Measurements from ENCODE around the gene ACR.
"Not testable (repeated sequence)": the region's sequence is repeated elsewhere in the genome, so short reads cannot be mapped to it uniquely, and the experiment has no call there.

DNA sequence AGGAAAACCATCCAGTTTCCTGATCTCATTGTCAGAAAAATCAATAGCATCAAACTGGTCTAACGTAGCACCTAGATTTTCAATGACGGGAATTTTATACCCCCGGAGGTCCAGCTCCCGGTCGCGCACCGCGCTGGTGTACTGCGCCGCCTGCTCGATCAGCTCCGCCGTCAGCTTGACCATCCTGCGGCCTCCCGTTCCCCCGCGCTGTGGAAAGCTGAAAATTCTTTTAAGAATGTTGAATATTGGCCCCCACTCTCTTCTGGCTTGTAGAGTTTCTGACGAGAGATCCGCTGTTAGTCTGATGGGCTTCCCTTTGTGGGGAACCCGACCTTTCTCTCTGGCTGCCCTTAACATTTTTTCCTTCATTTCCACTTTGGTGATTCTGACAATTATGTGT, 17.2 kb downstream of the ACR start:
- not testable (repeated sequence) for TF ChIP-seq EZH2 (IDR thresholded peaks at IDR 0.05; ENCODE audit: insufficient read depth, poor library complexity, severe bottlenecking); EZH2phosphoT487 (IDR thresholded peaks at IDR 0.05; ENCODE audit: insufficient read depth, low read depth)
